Chondrocyte (in vitro differentiated cells): ENCODE measurements around the gene DCLK2. TPM values are rescaled to one million over a fixed set of nuclear protein-coding genes. Genes with fewer than 3 reads are reported as not detected.

ENCODE experiments used
- DNase-seq: peaks from one replicate; pipeline ENCODE4 v3.0.0; 2021; ENCODE audit warnings: mixed read lengths, low spot score
- H3K27ac Mint-ChIP-seq: one replicate; pipeline ENCODE4 v1.8.0; 2021; ENCODE audit warnings: mild to moderate bottlenecking, moderate library complexity, mixed read lengths; ENCODE audit not compliant: unreplicated experiment
- H3K27me3 Mint-ChIP-seq: 2 replicates; pipeline ENCODE4 v1.8.0; 2021; ENCODE audit warnings: low read depth, mixed read lengths
- H3K36me3 Mint-ChIP-seq: 2 replicates; pipeline ENCODE4 v1.8.0; 2021; ENCODE audit warnings: low read depth, mixed read lengths
- H3K4me1 Mint-ChIP-seq: 2 replicates; pipeline ENCODE4 v1.8.0; 2021; ENCODE audit warnings: low read depth, mild to moderate bottlenecking, mixed read lengths
- H3K4me3 Mint-ChIP-seq: one replicate; pipeline ENCODE4 v1.8.0; 2021; ENCODE audit warnings: mild to moderate bottlenecking, moderate library complexity, mixed read lengths; ENCODE audit not compliant: unreplicated experiment
- H3K9me3 Mint-ChIP-seq: 2 replicates; pipeline ENCODE4 v1.8.0; 2021; ENCODE audit warnings: low read depth, mixed read lengths
- CTCF ChIP-seq: fragments of 200-600 bp; sonication (generic); IDR thresholded peaks from 2 replicates; pipeline ENCODE4 v1.5.0; 2021; ENCODE audit warnings: antibody characterized with exemption, mild to moderate bottlenecking, moderate library complexity
- total RNA-seq: library from RNA; stranded (reverse); gene quantifications from 3 replicates; pipeline ENCODE4 v1.2.1, GENCODE V29; 2021

DCLK2 gene
- total RNA-seq, 1 donor from 2014 or later = 20.0 TPM

GRCh38 chr4:150212927-150213326, 134.7 kb downstream of the DCLK2 start:
- Mint-ChIP-seq H3K4me3 (no peak overlapping the region), H3K9me3 (no peaks in the 10 kb centered on the region), H3K27ac (no peak overlapping the region), H3K27me3 (no peaks in the 10 kb centered on the region), H3K4me1 (peaks cover 48% of the 10 kb centered on the region), H3K36me3 (peaks cover 3% of the 10 kb centered on the region)
- no peak for TF ChIP-seq CTCF
- DNase-seq = no peak

- Mint-ChIP-seq H3K4me3 (no peak overlapping the region), H3K27ac (no peak overlapping the region), H3K36me3 (peaks cover 5% of the 10 kb centered on the region), H3K9me3 (no peaks in the 10 kb centered on the region), H3K4me1 (peaks cover 58% of the 10 kb centered on the region), H3K27me3 (no peaks in the 10 kb centered on the region)
- DNase-seq = no peak
- no peak for TF ChIP-seq CTCF
These were observed 137.4 kb downstream of the DCLK2 start for GRCh38 chr4:150215601-150216000.

- Mint-ChIP-seq H3K27me3 (no peaks in the 10 kb centered on the region), H3K4me3 (no peak overlapping the region), H3K9me3 (no peaks in the 10 kb centered on the region), H3K27ac (peak overlapping the region; percentile 74), H3K36me3 (peaks cover 2% of the 10 kb centered on the region), H3K4me1 (peaks cover 53% of the 10 kb centered on the region)
- DNase-seq = no peak
- no peak for TF ChIP-seq CTCF
These were observed 138.5 kb downstream of the DCLK2 start for GRCh38 chr4:150216726-150217125.

GRCh38 chr4:150217192-150217591, 138.9 kb downstream of the DCLK2 start:
- H3K4me1 Mint-ChIP-seq = peaks cover 49% of the 10 kb centered on the region

GRCh38 chr4:150217808-150218207, 139.6 kb downstream of the DCLK2 start:
- H3K4me3 Mint-ChIP-seq = no peak overlapping the region
- TF ChIP-seq CTCF = no peak
- H3K27me3 Mint-ChIP-seq = no peaks in the 10 kb centered on the region
- no peaks in the 10 kb centered on the region for H3K9me3 Mint-ChIP-seq
- peaks cover 2% of the 10 kb centered on the region for H3K36me3 Mint-ChIP-seq
- peak overlapping the region; percentile 74 for H3K27ac Mint-ChIP-seq
- DNase-seq = no peak
- H3K4me1 Mint-ChIP-seq = peaks cover 43% of the 10 kb centered on the region

More at GRCh38 chr4:150217192-150217591, 138.9 kb downstream of the DCLK2 start:
- Mint-ChIP-seq H3K27me3 (no peaks in the 10 kb centered on the region), H3K9me3 (no peaks in the 10 kb centered on the region), H3K36me3 (peaks cover 2% of the 10 kb centered on the region), H3K27ac (peak overlapping the region; percentile 74), H3K4me3 (no peak overlapping the region)
- DNase-seq = no peak
- peak; percentile 82 for TF ChIP-seq CTCF
